ENCODE results near the gene PRCP.
"Not testable (repeated sequence)": the region's sequence is repeated elsewhere in the genome, so short reads cannot be mapped to it uniquely, and the experiment has no call there.

PRCP gene

DNA sequence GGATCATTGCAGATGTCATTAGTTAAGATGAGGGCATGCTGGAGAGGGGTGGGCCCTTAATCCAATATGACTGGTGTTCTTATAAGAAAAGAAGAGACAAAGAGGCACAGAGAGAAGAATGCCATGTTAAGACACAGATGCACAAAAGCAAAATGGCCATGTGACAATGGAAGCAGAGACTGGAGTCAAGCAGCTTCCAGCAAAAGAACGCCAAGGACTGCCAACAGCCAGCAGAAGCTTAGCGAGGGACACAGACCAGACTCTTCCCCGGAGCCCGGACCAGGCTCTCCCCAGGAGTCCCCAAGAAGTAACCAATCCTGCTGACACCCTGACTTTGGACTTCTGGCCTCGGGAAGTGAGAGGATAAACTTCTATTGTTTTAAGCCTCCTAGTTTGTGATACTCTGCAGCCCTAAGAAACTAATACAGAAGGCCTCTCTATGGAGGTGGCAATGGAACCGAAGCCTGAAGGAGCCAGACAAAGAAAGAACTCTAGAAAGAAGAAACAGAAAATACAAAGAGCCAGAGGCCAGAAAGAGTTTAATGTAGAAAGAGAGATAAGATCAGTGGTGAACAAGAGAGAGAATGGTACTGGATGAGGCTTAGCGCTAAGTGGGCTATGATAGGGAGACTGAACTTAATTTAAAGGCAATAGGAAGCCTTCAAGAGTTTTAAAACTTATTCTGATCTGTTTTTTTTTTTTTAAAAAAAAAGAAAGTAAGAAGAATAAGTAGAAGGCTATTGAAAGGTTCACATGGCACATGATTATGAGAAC is 27.7 kb downstream of the PRCP start:
- DNase-seq (ENCODE audit: low read depth, low spot score): no peak

DNA sequence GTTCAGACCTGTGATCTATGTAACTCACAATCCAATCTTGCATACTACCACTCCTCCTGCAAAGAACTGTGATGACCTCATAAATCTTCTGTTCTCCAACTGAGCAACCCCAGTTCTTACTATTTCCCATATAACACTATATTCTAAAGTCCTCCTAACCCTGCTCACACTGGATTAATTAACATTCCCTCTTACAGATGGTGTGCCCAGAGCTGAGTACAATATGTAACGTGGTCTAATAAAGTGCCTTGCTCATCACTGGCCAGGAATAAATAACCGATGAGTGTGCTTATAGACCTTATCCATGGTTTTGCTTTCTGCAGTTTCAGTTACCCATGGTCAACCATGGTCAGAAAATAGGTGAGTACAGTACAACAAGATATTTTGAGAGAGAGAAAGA is 28.6 kb downstream of the PRCP start:
- DNase-seq (ENCODE audit: low read depth, low spot score): no peak

DNA sequence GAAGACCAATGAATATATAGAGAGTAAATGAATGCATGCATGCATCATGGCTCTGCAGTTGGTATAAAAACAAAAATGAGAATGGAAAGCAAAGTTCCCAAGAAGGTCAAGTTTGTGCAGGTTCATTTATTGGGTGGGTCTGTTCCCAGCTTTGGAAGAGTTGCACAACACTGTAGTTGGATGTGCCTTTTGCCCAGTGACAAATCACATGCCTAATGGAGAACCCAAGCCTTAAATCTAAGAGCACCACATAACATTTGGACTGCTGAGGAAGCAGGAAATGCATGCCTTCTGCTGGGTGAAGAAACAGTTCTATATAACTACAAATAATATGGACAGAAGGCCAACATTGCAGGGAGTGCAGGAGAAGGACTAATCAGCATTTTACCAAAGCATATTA is 30.6 kb downstream of the PRCP start:
- DNase-seq (ENCODE audit: low read depth, low spot score): no peak

DNA sequence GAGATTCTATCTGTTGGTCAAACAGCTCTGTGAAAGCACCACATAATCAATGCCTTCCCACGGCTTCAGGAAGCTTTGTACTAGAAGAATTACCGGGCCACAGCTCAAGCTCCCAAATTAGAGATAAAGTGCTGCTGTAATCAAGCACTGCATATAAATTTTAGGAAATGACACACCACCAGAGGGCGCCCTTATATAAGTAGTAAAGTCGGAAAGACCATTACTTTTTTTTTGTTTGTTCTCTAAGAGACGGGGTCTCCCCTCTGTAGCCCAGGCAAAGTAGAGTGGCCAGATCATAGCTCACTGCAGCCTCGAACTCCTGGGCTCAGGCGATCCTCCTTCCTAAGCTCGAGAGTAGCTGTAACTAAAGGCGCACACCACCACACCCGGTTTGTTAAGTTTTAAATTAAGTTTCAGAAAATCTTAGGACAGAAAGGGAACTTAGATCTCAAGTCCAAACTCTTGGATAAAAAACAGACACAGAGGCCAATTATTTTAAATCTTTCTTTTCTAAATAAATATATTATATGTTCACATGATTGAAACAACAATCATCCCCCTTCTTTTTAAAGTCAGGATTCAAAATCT is 32.6 kb downstream of the PRCP start:
- DNase-seq (ENCODE audit: low read depth, low spot score): peak; percentile 87

DNA sequence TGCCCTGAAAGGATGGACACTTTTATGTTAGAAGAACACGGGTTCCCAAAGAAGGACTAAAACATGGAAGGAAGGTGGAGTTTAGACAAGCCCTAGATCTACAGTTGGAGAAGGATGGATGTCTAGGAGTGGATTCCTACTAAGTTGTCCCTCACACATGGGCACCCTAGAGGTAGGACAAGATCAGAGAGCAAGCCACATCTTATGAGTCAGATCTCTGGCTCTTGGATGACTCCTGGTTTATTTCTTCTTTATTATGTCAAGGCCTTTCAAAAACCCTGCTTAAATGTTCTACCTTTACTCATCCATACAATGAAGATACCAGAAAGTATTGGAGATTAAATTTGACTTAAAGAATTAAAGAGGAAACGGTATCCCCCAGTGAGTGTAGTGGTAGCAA is 34.4 kb downstream of the PRCP start:
- DNase-seq (ENCODE audit: low read depth, low spot score): no peak

DNA sequence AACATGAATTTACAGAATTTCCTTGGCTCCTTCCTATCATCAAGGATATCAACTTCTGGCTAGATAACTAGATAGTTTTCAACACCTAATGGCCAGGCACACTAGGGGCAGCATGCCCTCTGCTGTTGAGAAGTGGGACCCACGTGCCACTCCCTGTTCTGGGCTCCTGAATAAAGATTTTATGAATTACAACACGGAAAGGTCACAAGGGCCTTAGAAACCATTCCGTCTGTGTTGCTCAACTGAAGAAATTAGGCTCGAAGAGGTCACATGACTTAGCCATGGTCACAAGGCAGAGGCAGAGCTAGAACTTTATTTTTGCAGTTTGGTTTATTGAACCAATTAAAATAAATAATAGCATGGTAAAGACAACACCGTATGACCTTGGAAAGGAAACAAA is 36.0 kb downstream of the PRCP start:
- peak; percentile 69 for DNase-seq (ENCODE audit: low read depth, low spot score)

DNA sequence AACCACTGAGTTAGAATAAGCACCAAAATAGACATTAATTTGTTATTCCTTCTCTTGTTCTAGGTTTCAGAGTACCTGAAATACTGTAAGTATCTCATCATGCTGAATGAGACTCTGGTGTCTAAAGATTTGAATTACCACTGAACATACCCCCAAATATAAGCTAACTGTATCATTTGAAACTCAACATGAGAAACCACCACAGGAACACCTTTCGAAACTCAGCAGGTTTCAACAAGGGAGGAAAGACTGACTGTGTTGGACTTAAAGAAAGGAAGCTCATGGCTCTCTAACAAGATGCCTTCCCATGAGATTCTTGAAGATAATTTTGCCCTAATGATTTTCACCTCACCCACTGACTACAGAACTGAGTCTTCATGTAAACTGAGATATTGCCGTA is 37.0 kb downstream of the PRCP start:
- no peak for DNase-seq (ENCODE audit: low read depth, low spot score)

DNA sequence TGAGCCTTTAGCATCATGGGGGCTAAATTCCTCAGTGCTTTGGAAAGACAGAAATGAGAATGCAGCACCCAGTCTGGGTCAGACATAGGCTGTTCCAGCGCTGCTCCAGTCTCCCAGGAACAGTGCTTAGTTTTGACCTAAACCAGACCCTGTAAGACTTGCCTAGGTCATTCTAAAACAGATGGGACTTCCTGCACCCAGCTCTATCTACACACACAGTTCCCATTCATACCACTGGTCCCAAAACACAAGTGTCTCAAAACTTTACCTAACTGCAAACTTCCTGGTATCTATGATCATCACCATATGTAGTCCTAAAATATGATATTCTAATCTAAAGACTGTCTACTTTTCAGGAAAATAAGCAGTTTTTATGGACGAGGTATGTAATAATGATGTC is 37.9 kb downstream of the PRCP start:
- DNase-seq (ENCODE audit: low read depth, low spot score): no peak

DNA sequence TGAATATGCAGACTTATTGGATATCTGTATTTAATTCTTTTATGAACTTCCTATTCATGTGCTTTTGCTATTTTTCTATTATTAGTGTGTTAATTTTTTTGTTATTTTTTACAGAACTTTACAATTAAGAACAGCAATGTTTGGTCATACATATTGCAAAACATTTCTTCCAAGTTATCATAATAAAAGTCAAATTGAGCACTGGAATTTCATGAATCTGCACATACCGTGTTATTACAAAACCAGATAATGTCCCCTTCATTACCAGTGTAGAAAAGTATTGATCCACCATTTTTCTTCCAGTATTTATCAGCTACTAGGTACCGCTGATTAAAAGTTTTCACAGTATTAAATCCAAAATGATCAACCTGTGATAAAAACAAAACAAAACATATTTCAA is 40.5 kb downstream of the PRCP start:
- no peak for DNase-seq (ENCODE audit: low read depth, low spot score)

DNA sequence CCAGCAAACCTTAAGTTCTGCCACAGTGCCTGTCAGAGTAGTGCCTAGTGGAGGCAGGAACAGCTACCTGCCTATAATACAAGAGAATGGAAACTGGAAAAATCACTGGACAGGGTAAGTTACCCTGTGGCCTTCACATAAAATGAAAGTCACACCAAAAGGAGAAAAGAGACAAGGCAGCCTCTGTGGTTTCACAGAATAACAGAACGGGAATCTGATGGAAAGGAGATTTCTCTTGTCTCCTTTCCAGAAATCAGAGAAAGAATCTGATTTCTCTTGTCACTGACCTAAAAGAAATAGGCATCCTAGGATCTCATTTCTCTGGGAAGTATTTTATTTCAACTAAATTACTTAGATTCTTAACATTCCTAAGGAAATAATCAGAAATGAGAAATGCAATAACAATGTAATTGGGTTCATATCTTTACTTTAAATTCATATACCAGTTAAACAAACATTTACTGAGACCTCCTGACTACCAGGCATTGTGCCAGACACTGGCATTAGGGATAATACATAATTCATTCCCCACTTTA is 41.6 kb downstream of the PRCP start:
- peak; percentile 67 for DNase-seq (ENCODE audit: low read depth, low spot score)

DNA sequence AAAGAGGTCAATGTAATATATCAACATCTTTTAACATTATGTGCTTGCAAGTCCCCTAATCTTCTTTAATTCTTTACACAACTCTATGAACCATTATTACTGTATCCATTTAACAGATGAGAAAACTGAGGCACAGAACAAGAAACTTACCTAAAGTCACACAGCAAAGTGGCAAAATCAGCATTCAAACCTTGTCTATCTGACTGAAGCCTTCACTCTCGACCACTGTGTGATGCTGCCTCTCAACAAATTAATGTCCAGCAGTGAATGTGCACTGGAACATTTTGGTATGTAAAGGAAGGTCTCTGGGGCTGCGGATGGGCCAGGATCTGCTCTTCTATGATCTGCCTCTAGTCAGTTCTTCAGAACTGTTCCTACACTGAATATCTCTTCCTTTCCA is 42.1 kb downstream of the PRCP start:
- DNase-seq (ENCODE audit: low read depth, low spot score): no peak

DNA sequence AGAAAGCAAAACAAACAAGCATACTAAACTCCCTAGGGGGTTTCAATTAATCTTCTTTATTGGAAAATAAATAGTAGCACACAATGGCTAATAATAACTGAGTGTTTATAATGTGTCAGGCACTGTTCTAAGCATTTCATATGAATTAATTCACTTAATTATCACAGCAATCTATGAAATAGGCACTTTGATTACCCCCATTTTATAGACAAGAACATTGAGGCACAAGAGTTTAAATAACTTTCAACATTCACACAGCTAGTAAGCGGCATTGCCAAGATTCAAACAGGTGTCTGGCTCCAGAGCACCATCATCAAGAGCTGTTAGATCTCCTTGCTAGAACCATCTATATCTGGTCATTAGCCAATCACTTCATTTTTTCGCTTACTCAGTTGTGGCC is 43.1 kb downstream of the PRCP start:
- DNase-seq (ENCODE audit: low read depth, low spot score): no peak

DNA sequence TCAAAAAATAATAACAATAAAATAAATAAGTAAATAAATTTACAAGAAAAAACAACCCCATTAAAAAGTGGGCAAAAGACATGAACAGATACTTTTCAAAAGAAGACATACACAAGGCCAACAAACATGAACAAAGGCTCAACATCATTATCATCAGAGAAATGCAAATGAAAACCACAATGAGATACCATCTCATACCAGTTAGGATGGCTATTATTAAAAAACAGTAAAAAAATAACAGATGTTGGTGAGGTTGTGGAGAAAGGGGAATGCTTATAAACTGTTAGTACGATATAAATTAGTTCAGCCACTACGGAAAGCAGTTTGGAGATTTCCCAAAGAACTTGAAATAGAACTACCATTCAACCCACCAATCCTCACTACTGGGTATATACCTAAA is 44.6 kb downstream of the PRCP start:
- DNase-seq (ENCODE audit: low read depth, low spot score): no peak

DNA sequence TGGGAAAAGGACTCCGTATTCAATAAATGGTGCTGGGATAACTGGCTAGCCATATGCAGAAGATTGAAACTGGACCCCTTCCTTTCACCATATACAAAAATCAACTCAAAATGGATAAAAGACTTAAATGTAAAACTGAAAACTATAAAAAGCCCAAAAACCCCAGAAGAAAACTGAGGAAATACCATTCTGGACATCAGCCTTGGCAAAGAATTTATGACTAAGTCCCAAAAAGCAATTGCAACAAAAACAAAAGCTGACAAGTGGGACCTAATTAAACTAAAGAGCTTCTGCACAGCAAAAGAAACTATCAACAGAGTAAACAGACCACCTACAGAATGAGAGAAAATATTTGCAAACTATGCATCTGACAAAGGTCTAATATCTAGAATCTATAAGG is 45.3 kb downstream of the PRCP start:
- not testable (repeated sequence) for DNase-seq (ENCODE audit: low read depth, low spot score)

DNA sequence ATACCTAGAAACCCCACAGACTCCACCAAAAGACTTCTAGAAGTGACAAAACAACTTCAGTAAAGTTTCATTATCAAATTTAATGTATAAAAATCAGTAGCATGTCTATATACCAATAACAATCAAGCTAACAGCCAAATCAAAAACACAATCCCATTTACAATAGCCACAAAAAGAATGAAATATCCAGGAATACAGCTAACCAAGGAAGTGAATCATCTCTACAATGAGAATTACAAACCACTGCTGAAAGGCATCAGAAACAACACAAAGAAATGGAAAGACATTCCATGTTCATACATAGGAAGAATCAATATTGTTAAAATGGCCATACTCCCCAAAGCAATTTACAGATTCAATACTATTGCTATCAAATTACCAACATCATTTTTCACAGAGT is 46.0 kb downstream of the PRCP start:
- DNase-seq (ENCODE audit: low read depth, low spot score): no peak

DNA sequence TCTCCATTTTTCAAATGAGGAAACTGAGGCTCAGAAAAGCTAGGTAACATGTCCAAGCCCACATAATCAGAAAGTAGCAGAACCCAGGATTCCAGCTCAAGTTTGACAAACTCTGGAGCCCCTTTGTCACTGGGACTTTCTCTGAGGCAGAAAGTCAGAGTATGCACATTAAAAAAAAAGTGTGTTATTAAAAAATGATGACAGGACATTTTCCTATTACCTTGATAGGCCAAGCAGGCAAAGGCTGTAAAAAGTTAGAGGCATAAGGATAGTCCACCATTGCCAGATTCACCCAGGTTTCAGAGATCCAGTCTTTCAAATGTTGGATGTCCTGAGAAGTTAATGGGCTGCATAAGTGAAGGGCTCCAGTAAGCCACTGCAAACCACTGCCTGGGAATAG is 51.4 kb downstream of the PRCP start:
- DNase-seq (ENCODE audit: low read depth, low spot score): no peak

DNA sequence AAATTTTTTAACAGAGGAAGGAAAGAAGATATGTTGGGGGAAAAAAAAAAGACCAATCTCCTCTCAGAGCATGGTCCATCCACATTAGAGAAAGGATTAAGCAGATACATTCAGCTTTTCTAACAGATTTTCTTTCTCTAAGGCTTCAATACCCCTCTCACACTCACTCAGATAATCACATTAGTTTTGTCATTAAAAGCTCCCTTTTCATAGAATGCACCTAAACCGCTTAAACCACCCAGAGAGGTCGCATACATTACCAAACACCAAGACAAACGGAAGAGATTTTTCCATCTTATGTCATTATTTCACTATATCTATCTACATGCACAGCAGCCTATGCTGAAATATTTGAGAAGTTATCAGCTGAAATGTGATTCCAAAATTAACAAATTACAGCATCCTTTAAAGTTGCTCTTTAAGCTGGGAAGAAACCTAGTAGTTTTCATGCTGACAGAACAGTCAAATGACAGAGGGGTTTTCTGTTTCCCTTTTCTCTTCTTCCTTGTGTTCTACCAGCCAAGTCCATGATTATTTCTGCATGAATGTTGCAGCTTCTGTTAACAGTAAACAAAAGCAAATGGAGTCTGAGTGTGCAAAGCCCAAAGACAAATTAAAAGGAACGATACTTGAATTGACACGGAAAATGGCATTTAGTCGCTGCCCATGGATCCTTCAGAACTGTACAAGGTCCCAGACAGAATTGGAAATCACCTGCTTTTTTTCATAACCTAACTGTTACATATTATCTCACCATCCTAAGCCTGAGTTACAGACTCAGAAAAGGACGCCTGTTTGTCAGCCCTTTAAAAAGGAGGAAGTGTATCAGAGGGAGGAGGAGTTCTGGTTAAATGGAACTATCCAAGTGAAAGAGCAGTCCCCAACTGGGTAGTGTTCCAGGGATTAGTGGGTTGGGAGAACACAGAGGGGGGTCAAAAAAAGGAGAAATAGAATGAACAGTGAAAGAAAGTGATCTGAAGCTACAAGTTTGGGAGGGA is 54.6 kb downstream of the PRCP start:
- peak; percentile 35 for DNase-seq (ENCODE audit: low read depth, low spot score)

DNA sequence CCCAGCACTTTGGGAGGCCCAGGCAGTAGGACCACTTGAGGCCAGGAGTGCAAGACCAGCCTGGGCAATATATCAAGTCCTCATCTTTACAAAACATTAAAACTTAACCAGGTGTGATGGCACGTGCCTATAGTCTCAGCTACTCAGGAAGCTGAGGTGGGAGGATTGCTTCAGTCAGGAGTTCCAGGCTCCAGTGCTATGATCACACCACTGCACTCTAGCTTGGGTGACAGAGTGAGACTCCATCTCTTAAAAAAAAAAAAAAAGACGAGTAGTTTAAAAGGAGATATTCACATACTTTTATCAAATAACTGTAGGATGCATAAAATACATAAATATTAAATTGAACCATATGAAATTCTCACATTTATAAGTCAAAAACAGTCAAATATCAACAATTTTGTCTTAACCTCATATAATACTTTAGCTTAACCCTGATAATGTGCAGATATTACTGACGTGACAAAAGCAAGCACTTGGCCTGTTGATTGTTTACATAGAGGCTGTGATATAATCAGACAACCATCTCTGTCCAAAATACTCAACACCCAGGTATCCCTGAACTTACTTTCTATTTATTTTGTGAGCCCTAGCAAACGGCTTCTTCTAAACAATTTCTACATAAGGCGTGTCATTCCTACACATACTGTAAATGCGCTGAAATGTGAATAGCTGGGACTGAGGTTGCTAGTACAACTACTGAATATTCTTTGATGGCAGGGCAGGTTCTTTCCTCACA is 57.0 kb downstream of the PRCP start:
- DNase-seq (ENCODE audit: low read depth, low spot score): no peak

DNA sequence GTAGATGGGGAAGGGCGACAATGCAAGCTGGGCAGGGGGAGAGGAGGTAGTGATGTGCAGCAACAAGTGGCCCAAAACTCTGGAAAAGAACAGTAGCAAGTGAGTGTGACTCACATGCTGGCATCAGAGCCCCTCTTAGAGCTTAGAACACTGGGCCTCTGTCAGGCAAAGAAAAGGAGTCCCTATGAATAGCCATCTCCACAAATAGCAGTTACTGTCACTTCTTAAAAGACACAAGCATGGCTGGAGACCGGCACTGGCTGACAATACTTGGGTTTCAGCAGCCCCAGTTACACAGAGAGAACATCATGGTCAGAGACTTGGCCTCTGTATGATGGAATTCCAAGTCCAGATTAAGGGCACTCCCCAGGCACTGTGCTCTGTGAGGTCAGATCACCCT is 58.2 kb downstream of the PRCP start:
- peak; percentile 32 for DNase-seq (ENCODE audit: low read depth, low spot score)

DNA sequence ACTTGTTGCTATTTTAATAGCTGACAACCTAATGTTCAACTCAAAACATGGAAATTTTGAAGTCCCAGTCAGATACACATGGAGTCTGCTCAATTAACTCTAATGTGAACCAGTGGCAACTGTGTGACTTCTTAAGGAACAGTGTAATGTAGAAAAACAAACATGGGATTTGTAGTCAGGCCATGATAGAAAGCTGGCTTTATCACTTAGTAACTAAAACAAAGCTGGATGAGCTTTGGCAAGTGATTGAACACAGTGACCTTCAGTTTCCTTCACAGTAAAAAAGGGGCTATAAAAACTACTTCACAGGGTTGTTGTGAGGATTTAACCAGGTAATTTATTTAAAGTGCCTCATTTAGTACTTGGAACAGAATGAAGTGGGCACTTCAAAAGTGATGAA is 62.6 kb downstream of the PRCP start:
- no peak for DNase-seq (ENCODE audit: low read depth, low spot score)

DNA sequence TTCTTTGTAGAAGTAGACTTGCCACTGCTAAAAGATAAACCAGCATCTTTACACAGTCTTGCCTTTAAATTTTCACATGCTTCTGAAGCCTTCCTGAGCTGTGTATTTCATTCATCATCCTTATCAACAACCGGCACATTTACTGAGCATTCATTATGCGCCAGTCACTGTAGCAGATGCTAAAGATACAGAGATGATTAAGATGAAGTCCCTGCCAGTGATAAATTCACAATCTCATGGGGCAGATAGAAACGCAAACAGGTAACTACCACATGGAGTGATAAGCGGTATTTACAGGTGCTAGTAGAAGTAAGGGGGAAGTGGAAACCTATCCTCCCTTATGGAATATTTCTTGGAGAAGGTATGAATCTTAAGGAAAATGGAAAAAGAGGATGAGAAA is 67.2 kb downstream of the PRCP start:
- no peak for DNase-seq (ENCODE audit: low read depth, low spot score)

DNA sequence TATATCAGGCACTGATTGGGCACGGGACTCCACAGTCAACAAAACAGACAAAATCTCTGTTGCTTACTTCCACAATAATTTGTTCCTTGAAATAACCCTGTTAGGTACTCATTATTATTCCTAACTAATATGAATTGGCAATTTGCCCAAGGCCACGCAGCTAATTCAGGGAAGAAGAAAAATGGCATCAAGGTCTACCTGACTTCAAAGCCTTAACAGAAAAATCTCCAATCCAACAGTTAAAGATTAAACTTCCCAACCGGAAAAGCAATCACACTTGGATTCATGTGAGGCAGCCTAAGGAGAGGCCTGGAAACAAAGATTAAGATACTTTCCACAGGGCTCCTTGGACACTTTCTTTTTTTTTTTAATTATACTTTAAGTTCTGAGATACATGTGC is 68.9 kb downstream of the PRCP start:
- DNase-seq (ENCODE audit: low read depth, low spot score): no peak
